HG03432 (cell line): Measurements from ENCODE around the gene ATXN7L1.
"Not testable (repeated sequence)": the region's sequence is repeated elsewhere in the genome, so short reads cannot be mapped to it uniquely, and the experiment has no call there.

Source experiments
- ATAC-seq: cut with Tn5 transposase; IDR thresholded peaks from one replicate; pipeline ENCODE4 v1.9.1; 2021; ENCODE audit warnings: mild to moderate bottlenecking, moderate library complexity; ENCODE audit not compliant: unreplicated experiment

The ATXN7L1 gene

GRCh38 chr7:105623906-105624305 is 252.5 kb downstream of the ATXN7L1 start:
- ATAC-seq, result no peak

GRCh38 chr7:105623378-105623777 is 253.0 kb downstream of the ATXN7L1 start:
- no peak for ATAC-seq

- ATAC-seq, result no peak
Observed at GRCh38 chr7:105622106-105622731, 254.2 kb downstream of the ATXN7L1 start.

- ATAC-seq, result no peak
Observed at GRCh38 chr7:105621617-105622016, 254.8 kb downstream of the ATXN7L1 start.

GRCh38 chr7:105621176-105621575 is 255.2 kb downstream of the ATXN7L1 start:
- ATAC-seq, result no peak

GRCh38 chr7:105619590-105619989 is 256.8 kb downstream of the ATXN7L1 start:
- ATAC-seq, result no peak

GRCh38 chr7:105618016-105618296 is 258.4 kb downstream of the ATXN7L1 start:
- no peak for ATAC-seq

GRCh38 chr7:105617280-105618015 is 259.0 kb downstream of the ATXN7L1 start:
- ATAC-seq, result no peak

- ATAC-seq, result no peak
Observed at GRCh38 chr7:105614341-105614840, 262.0 kb downstream of the ATXN7L1 start.

- no peak for ATAC-seq
Observed at GRCh38 chr7:105613611-105614330, 262.6 kb downstream of the ATXN7L1 start.

GRCh38 chr7:105612806-105613205 is 263.6 kb downstream of the ATXN7L1 start:
- no peak for ATAC-seq

GRCh38 chr7:105611856-105612775 is 264.3 kb downstream of the ATXN7L1 start:
- no peak for ATAC-seq

GRCh38 chr7:105610165-105610930 is 266.1 kb downstream of the ATXN7L1 start:
- ATAC-seq, result no peak

- ATAC-seq, result no peak
Observed at GRCh38 chr7:105602325-105603305, 273.8 kb downstream of the ATXN7L1 start.

GRCh38 chr7:105600720-105601550 is 275.5 kb downstream of the ATXN7L1 start:
- no peak for ATAC-seq

- no peak for ATAC-seq
Observed at GRCh38 chr7:105599551-105599950, 276.8 kb downstream of the ATXN7L1 start.

GRCh38 chr7:105599080-105599479 is 277.3 kb downstream of the ATXN7L1 start:
- not testable (repeated sequence) for ATAC-seq

GRCh38 chr7:105596866-105597265 is 279.5 kb downstream of the ATXN7L1 start:
- ATAC-seq, result no peak
